K562 (cell line): Measurements from ENCODE around the gene COQ4.

ENCODE experiments used
- FOSL1 ChIP-seq: fragments of 200-800 bp; sonication (Bioruptor generic); conservative IDR thresholded peaks from 2 replicates; pipeline ENCODE4 v1.6.1; 2016; ENCODE audit warnings: missing genetic modification characterization, missing compliant biosample characterization
- FOXJ3 ChIP-seq: sonication (generic); formaldehyde crosslinking; IDR thresholded peaks from 2 replicates; pipeline ENCODE4 v1.4.0; 2020; ENCODE audit warnings: mild to moderate bottlenecking, missing genetic modification reagents
- POLR2AphosphoS5 ChIP-seq: IDR thresholded peaks from 2 replicates; pipeline ENCODE4 v1.6.1; 2011; ENCODE audit warnings: mild to moderate bottlenecking, low read depth, low read length, moderate library complexity; ENCODE audit not compliant: control insufficient read depth, insufficient read depth
- RFX5 ChIP-seq: IDR thresholded peaks from 2 replicates; pipeline ENCODE4 v1.6.1; 2011; ENCODE audit warnings: low read depth, mild to moderate bottlenecking, improper control_type of control experiment, low read length
- TF ChIP-seq, protein P1 (sequence below), 3 experiments: IDR thresholded peaks in 2 of 3; conservative IDR thresholded peaks in 1 of 3; 2 replicates each; pipeline ENCODE4 v1.5.1; 2011 to 2012; ENCODE audit warnings: low read length in 3 of 3, mild to moderate bottlenecking in 3 of 3, control low read depth in 2 of 3, improper control_type of control experiment in 1 of 3, inconsistent platforms in 1 of 3, low read depth in 1 of 3, mixed read lengths in 1 of 3, moderate library complexity in 1 of 3; ENCODE audit not compliant: insufficient read depth in 2 of 3
- TF ChIP-seq, protein P2 (sequence below): sonication (generic); formaldehyde crosslinking; IDR thresholded peaks from 2 replicates; pipeline ENCODE4 v1.8.1; 2023; ENCODE audit warnings: missing genetic modification reagents, mild to moderate bottlenecking, borderline replicate concordance

DNA sequence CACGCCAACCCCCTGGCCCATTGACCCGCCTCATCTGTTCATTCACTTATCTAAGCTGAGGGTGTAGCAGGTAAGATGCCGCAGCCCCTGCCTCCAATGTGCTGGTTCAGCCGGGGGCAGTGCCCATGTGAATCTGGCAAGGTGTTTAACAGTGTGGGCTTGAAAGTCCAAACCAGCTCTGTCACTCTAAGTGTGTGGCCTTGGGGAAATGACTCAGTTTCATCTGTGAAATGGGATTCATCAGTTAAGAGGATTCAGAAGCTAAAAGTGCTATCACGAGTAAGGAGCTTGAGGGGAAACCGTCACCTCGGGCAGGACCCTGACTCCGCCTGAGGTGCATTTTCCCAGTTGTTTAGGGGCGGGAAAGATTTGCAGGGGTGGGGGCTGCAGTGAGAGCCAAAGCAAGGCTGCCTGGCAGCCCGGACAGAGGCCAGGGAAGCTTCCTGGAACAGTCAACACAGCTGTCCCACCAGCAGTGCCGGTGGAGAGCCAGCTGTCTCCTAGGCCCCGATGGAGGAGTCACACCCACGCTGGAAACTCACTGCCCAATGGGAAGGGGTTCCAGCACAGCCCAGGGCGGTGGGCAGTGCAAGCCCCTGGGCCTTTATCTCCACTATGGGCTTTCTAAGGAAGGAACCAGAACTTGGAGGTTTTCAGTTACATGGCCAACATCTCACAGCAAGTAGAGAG is 38.8 kb downstream of the COQ4 start:
- TF ChIP-seq, protein P1, sequence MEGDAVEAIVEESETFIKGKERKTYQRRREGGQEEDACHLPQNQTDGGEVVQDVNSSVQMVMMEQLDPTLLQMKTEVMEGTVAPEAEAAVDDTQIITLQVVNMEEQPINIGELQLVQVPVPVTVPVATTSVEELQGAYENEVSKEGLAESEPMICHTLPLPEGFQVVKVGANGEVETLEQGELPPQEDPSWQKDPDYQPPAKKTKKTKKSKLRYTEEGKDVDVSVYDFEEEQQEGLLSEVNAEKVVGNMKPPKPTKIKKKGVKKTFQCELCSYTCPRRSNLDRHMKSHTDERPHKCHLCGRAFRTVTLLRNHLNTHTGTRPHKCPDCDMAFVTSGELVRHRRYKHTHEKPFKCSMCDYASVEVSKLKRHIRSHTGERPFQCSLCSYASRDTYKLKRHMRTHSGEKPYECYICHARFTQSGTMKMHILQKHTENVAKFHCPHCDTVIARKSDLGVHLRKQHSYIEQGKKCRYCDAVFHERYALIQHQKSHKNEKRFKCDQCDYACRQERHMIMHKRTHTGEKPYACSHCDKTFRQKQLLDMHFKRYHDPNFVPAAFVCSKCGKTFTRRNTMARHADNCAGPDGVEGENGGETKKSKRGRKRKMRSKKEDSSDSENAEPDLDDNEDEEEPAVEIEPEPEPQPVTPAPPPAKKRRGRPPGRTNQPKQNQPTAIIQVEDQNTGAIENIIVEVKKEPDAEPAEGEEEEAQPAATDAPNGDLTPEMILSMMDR (IDR thresholded peaks at IDR 0.05 in 2 of 3, conservative IDR thresholded peaks at IDR 0.05 in 1 of 3; ENCODE audit: insufficient read depth in 2 of 3, low read depth in 1 of 3, low read length in 3 of 3) = no peak
- TF ChIP-seq FOSL1 (tag) (no peak), RFX5 (no peak), POLR2AphosphoS5 (no peak), FOXJ3 (CRISPR knock-in tag) (no peak)
- TF ChIP-seq, protein P2, sequence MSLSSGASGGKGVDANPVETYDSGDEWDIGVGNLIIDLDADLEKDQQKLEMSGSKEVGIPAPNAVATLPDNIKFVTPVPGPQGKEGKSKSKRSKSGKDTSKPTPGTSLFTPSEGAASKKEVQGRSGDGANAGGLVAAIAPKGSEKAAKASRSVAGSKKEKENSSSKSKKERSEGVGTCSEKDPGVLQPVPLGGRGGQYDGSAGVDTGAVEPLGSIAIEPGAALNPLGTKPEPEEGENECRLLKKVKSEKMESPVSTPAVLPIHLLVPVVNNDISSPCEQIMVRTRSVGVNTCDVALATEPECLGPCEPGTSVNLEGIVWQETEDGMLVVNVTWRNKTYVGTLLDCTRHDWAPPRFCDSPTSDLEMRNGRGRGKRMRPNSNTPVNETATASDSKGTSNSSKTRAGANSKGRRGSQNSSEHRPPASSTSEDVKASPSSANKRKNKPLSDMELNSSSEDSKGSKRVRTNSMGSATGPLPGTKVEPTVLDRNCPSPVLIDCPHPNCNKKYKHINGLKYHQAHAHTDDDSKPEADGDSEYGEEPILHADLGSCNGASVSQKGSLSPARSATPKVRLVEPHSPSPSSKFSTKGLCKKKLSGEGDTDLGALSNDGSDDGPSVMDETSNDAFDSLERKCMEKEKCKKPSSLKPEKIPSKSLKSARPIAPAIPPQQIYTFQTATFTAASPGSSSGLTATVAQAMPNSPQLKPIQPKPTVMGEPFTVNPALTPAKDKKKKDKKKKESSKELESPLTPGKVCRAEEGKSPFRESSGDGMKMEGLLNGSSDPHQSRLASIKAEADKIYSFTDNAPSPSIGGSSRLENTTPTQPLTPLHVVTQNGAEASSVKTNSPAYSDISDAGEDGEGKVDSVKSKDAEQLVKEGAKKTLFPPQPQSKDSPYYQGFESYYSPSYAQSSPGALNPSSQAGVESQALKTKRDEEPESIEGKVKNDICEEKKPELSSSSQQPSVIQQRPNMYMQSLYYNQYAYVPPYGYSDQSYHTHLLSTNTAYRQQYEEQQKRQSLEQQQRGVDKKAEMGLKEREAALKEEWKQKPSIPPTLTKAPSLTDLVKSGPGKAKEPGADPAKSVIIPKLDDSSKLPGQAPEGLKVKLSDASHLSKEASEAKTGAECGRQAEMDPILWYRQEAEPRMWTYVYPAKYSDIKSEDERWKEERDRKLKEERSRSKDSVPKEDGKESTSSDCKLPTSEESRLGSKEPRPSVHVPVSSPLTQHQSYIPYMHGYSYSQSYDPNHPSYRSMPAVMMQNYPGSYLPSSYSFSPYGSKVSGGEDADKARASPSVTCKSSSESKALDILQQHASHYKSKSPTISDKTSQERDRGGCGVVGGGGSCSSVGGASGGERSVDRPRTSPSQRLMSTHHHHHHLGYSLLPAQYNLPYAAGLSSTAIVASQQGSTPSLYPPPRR (CRISPR knock-in tag) = no peak
